ENCODE measurements around the gene CHMP1A.
"Not testable (repeated sequence)": the region's sequence is repeated elsewhere in the genome, so short reads cannot be mapped to it uniquely, and the experiment has no call there.

CHMP1A gene

GRCh38 chr16:89691986-89692569 is 34.6 kb upstream of the CHMP1A start:
- H3K9me3 ChIP-seq (ENCODE audit: control insufficient read depth in 1 of 2, low read length in 2 of 2) = no peaks in the 10 kb centered on the region
- H3K9ac ChIP-seq (ENCODE audit: low read depth in 1 of 2, low read length in 2 of 2) = no peak overlapping the region
- H3K4me1 ChIP-seq (ENCODE audit: control insufficient read depth in 1 of 2, insufficient read depth in 2 of 2, low read length in 2 of 2) = peaks cover 7 to 34% of the 10 kb centered on the region in 2 donors
- no peak overlapping the region for H3K4me3 ChIP-seq (ENCODE audit: low read depth in 1 of 2, low read length in 2 of 2)
- peaks cover 29 to 63% of the 10 kb centered on the region in 2 donors for H3K36me3 ChIP-seq (ENCODE audit: control insufficient read depth in 1 of 2, insufficient read depth in 2 of 2, low read length in 2 of 2)
- H3K27me3 ChIP-seq (ENCODE audit: control insufficient read depth in 1 of 2, insufficient read depth in 2 of 2, low read length in 2 of 2) = no peaks in the 10 kb centered on the region
- no peak overlapping the region for H3K27ac ChIP-seq (ENCODE audit: low read depth, low read length)

GRCh38 chr16:89691231-89691985 is 33.9 kb upstream of the CHMP1A start:
- Histone ChIP-seq H3K4me3 (ENCODE audit: low read depth in 1 of 2, low read length in 2 of 2) (no peak overlapping the region), H3K4me1 (ENCODE audit: control insufficient read depth in 1 of 2, insufficient read depth in 2 of 2, low read length in 2 of 2) (peaks cover 7 to 27% of the 10 kb centered on the region in 2 donors), H3K9ac (ENCODE audit: low read depth in 1 of 2, low read length in 2 of 2) (no peak overlapping the region), H3K27me3 (ENCODE audit: control insufficient read depth in 1 of 2, insufficient read depth in 2 of 2, low read length in 2 of 2) (no peaks in the 10 kb centered on the region), H3K27ac (ENCODE audit: low read depth, low read length) (no peak overlapping the region), H3K9me3 (ENCODE audit: control insufficient read depth in 1 of 2, low read length in 2 of 2) (no peaks in the 10 kb centered on the region), H3K36me3 (ENCODE audit: control insufficient read depth in 1 of 2, insufficient read depth in 2 of 2, low read length in 2 of 2) (peaks cover 29 to 60% of the 10 kb centered on the region in 2 donors)

- Histone ChIP-seq H3K9ac (ENCODE audit: low read depth in 1 of 2, low read length in 2 of 2) (no peak overlapping the region), H3K27me3 (ENCODE audit: control insufficient read depth in 1 of 2, insufficient read depth in 2 of 2, low read length in 2 of 2) (no peaks in the 10 kb centered on the region), H3K27ac (ENCODE audit: low read depth, low read length) (no peak overlapping the region), H3K9me3 (ENCODE audit: control insufficient read depth in 1 of 2, low read length in 2 of 2) (no peaks in the 10 kb centered on the region), H3K4me1 (ENCODE audit: control insufficient read depth in 1 of 2, insufficient read depth in 2 of 2, low read length in 2 of 2) (peaks cover 7 to 22% of the 10 kb centered on the region in 2 donors), H3K36me3 (ENCODE audit: control insufficient read depth in 1 of 2, insufficient read depth in 2 of 2, low read length in 2 of 2) (peaks cover 29 to 53% of the 10 kb centered on the region in 2 donors), H3K4me3 (ENCODE audit: low read depth in 1 of 2, low read length in 2 of 2) (no peak overlapping the region)
Measured at GRCh38 chr16:89690392-89690901, 32.9 kb upstream of the CHMP1A start.

- not testable (repeated sequence) for H3K4me3 ChIP-seq (ENCODE audit: low read depth in 1 of 2, low read length in 2 of 2); H3K9me3 ChIP-seq (ENCODE audit: control insufficient read depth in 1 of 2, low read length in 2 of 2); H3K27me3 ChIP-seq (ENCODE audit: control insufficient read depth in 1 of 2, insufficient read depth in 2 of 2, low read length in 2 of 2); H3K27ac ChIP-seq (ENCODE audit: low read depth, low read length); H3K9ac ChIP-seq (ENCODE audit: low read depth in 1 of 2, low read length in 2 of 2)
- H3K36me3 ChIP-seq (ENCODE audit: control insufficient read depth in 1 of 2, insufficient read depth in 2 of 2, low read length in 2 of 2) = peaks cover 25 to 49% of the 10 kb centered on the region in 2 donors
- H3K4me1 ChIP-seq (ENCODE audit: control insufficient read depth in 1 of 2, insufficient read depth in 2 of 2, low read length in 2 of 2) = peaks cover 7 to 15% of the 10 kb centered on the region in 2 donors
Measured at GRCh38 chr16:89689621-89690020, 32.1 kb upstream of the CHMP1A start.

GRCh38 chr16:89689142-89689541 is 31.6 kb upstream of the CHMP1A start:
- Histone ChIP-seq H3K4me3 (ENCODE audit: low read depth in 1 of 2, low read length in 2 of 2) (no peak overlapping the region), H3K9ac (ENCODE audit: low read depth in 1 of 2, low read length in 2 of 2) (no peak overlapping the region), H3K9me3 (ENCODE audit: control insufficient read depth in 1 of 2, low read length in 2 of 2) (no peaks in the 10 kb centered on the region), H3K36me3 (ENCODE audit: control insufficient read depth in 1 of 2, insufficient read depth in 2 of 2, low read length in 2 of 2) (peaks cover 25 to 44% of the 10 kb centered on the region in 2 donors), H3K27ac (ENCODE audit: low read depth, low read length) (no peak overlapping the region), H3K4me1 (ENCODE audit: control insufficient read depth in 1 of 2, insufficient read depth in 2 of 2, low read length in 2 of 2) (peaks cover 7 to 15% of the 10 kb centered on the region in 2 donors), H3K27me3 (ENCODE audit: control insufficient read depth in 1 of 2, insufficient read depth in 2 of 2, low read length in 2 of 2) (no peaks in the 10 kb centered on the region)

- Histone ChIP-seq H3K4me3 (ENCODE audit: low read depth in 1 of 2, low read length in 2 of 2) (no peak overlapping the region), H3K27me3 (ENCODE audit: control insufficient read depth in 1 of 2, insufficient read depth in 2 of 2, low read length in 2 of 2) (no peaks in the 10 kb centered on the region), H3K27ac (ENCODE audit: low read depth, low read length) (no peak overlapping the region), H3K9ac (ENCODE audit: low read depth in 1 of 2, low read length in 2 of 2) (no peak overlapping the region), H3K36me3 (ENCODE audit: control insufficient read depth in 1 of 2, insufficient read depth in 2 of 2, low read length in 2 of 2) (peaks cover 22 to 37% of the 10 kb centered on the region in 2 donors), H3K9me3 (ENCODE audit: control insufficient read depth in 1 of 2, low read length in 2 of 2) (no peaks in the 10 kb centered on the region), H3K4me1 (ENCODE audit: control insufficient read depth in 1 of 2, insufficient read depth in 2 of 2, low read length in 2 of 2) (peaks cover 7 to 15% of the 10 kb centered on the region in 2 donors)
Measured at GRCh38 chr16:89688395-89688794, 30.9 kb upstream of the CHMP1A start.

- Histone ChIP-seq H3K27me3 (ENCODE audit: control insufficient read depth in 1 of 2, insufficient read depth in 2 of 2, low read length in 2 of 2) (no peaks in the 10 kb centered on the region), H3K36me3 (ENCODE audit: control insufficient read depth in 1 of 2, insufficient read depth in 2 of 2, low read length in 2 of 2) (peaks cover 20 to 31% of the 10 kb centered on the region in 2 donors), H3K27ac (ENCODE audit: low read depth, low read length) (peak overlapping the region; percentile 76), H3K9ac (ENCODE audit: low read depth in 1 of 2, low read length in 2 of 2) (peak overlapping the region; percentile 62 to 77), H3K4me1 (ENCODE audit: control insufficient read depth in 1 of 2, insufficient read depth in 2 of 2, low read length in 2 of 2) (peaks cover 7 to 15% of the 10 kb centered on the region in 2 donors), H3K4me3 (ENCODE audit: low read depth in 1 of 2, low read length in 2 of 2) (peak overlapping the region; percentile 82 to 89), H3K9me3 (ENCODE audit: control insufficient read depth in 1 of 2, low read length in 2 of 2) (no peaks in the 10 kb centered on the region)
Measured at GRCh38 chr16:89687092-89687940, 29.8 kb upstream of the CHMP1A start.

GRCh38 chr16:89686520-89687091 is 29.1 kb upstream of the CHMP1A start, which contains the start of gene CDK10:
Gene CDK10 (plus strand): TSS chr16:89686689. CDS start chr16:89686711, 22 bp downstream.
- Histone ChIP-seq H3K4me3 (ENCODE audit: low read depth in 1 of 2, low read length in 2 of 2) (peak within 1 kb of the TSS; percentile 82 to 89), H3K27ac (ENCODE audit: low read depth, low read length) (peak within 1 kb of the TSS; percentile 76), H3K36me3 (ENCODE audit: control insufficient read depth in 1 of 2, insufficient read depth in 2 of 2, low read length in 2 of 2) (peaks cover 14 to 24% of the 10 kb centered on the region in 2 donors), H3K9ac (ENCODE audit: low read depth in 1 of 2, low read length in 2 of 2) (peak within 1 kb of the TSS; percentile 62 to 80), H3K27me3 (ENCODE audit: control insufficient read depth in 1 of 2, insufficient read depth in 2 of 2, low read length in 2 of 2) (no peaks in the 10 kb centered on the region), H3K9me3 (ENCODE audit: control insufficient read depth in 1 of 2, low read length in 2 of 2) (no peaks in the 10 kb centered on the region), H3K4me1 (ENCODE audit: control insufficient read depth in 1 of 2, insufficient read depth in 2 of 2, low read length in 2 of 2) (peaks cover 7 to 15% of the 10 kb centered on the region in 2 donors)

- H3K4me3 ChIP-seq (ENCODE audit: low read depth in 1 of 2, low read length in 2 of 2) = no peak overlapping the region
Measured at GRCh38 chr16:89685916-89686315, 28.4 kb upstream of the CHMP1A start.

More at GRCh38 chr16:89685916-89686315, 28.4 kb upstream of the CHMP1A start:
- Histone ChIP-seq H3K9me3 (ENCODE audit: control insufficient read depth in 1 of 2, low read length in 2 of 2) (no peaks in the 10 kb centered on the region), H3K27me3 (ENCODE audit: control insufficient read depth in 1 of 2, insufficient read depth in 2 of 2, low read length in 2 of 2) (no peaks in the 10 kb centered on the region), H3K9ac (ENCODE audit: low read depth in 1 of 2, low read length in 2 of 2) (no peak overlapping the region), H3K36me3 (ENCODE audit: control insufficient read depth in 1 of 2, insufficient read depth in 2 of 2, low read length in 2 of 2) (peaks cover 11 to 18% of the 10 kb centered on the region in 2 donors), H3K27ac (ENCODE audit: low read depth, low read length) (no peak overlapping the region), H3K4me1 (ENCODE audit: control insufficient read depth in 1 of 2, insufficient read depth in 2 of 2, low read length in 2 of 2) (peaks cover 7 to 15% of the 10 kb centered on the region in 2 donors)

All from duodenal mucosa (tissue), 2 donors.